Adipocyte (in vitro differentiated cells): ENCODE results near the gene SPEF1.

Experiments used
- DNase-seq: peaks from one replicate; pipeline ENCODE4 v3.0.0-alpha.2; 2015; ENCODE audit warnings: low read depth
- H3K27me3 ChIP-seq: replicated peaks from 2 replicates; pipeline ENCODE4 v1.7.0; 2013; ENCODE audit warnings: mild to moderate bottlenecking, low read length, moderate library complexity; ENCODE audit not compliant: control insufficient read depth, insufficient read depth
- H3K36me3 ChIP-seq: 2 replicates; pipeline ENCODE4 v1.7.0; 2013; ENCODE audit warnings: low read length, mild to moderate bottlenecking, moderate library complexity; ENCODE audit not compliant: control insufficient read depth, insufficient read depth, severe bottlenecking
- H3K4me1 ChIP-seq: 2 replicates; pipeline ENCODE4 v1.7.0; 2013; ENCODE audit warnings: mild to moderate bottlenecking, low read length, moderate library complexity; ENCODE audit not compliant: control insufficient read depth, insufficient read depth
- H3K4me3 ChIP-seq: 2 replicates; pipeline ENCODE4 v1.7.0; 2013; ENCODE audit warnings: mild to moderate bottlenecking, low read length, moderate library complexity
- H3K9ac ChIP-seq: 2 replicates; pipeline ENCODE4 v1.7.0; 2013; ENCODE audit warnings: mild to moderate bottlenecking, low read length, moderate library complexity
- H3K9me3 ChIP-seq: 2 replicates; pipeline ENCODE4 v1.7.0; 2013; ENCODE audit warnings: mild to moderate bottlenecking, low read length, moderate library complexity; ENCODE audit not compliant: control insufficient read depth

SPEF1 gene

DNA sequence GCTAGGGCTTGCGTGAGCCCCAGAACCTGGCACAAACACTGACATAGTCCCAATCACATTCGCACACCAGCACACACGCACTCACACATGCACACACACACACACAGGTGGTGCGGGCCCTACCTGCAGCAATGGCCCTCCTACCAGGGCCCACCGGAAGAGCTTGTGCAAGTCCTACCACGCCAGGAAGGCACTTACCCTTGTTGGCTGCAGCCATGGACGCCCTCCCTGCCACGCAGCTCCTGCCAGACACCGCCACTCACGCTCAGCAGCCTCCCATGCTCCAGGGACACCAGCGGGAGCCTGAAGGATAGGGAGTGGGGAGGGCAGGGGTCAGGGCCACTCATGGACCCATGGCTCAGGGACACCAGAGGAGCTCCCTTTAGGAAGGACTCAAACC lies 21.4 kb downstream of the SPEF1 start:
- no peaks in the 10 kb centered on the region for H3K9me3 ChIP-seq
- H3K36me3 ChIP-seq, result peaks cover 12% of the 10 kb centered on the region
- no peak overlapping the region for H3K4me3 ChIP-seq
- no peak overlapping the region for H3K9ac ChIP-seq
- no peaks in the 10 kb centered on the region for H3K27me3 ChIP-seq
- peaks cover 47% of the 10 kb centered on the region for H3K4me1 ChIP-seq
- no peak for DNase-seq

- Histone ChIP-seq H3K9me3 (no peaks in the 10 kb centered on the region), H3K4me1 (peaks cover 42% of the 10 kb centered on the region), H3K4me3 (no peak overlapping the region), H3K36me3 (peaks cover 13% of the 10 kb centered on the region), H3K27me3 (no peaks in the 10 kb centered on the region), H3K9ac (no peak overlapping the region)
- DNase-seq, result no peak
Measured at GRCh38 chr20:3759316-3759823, 21.9 kb downstream of the SPEF1 start.

DNA sequence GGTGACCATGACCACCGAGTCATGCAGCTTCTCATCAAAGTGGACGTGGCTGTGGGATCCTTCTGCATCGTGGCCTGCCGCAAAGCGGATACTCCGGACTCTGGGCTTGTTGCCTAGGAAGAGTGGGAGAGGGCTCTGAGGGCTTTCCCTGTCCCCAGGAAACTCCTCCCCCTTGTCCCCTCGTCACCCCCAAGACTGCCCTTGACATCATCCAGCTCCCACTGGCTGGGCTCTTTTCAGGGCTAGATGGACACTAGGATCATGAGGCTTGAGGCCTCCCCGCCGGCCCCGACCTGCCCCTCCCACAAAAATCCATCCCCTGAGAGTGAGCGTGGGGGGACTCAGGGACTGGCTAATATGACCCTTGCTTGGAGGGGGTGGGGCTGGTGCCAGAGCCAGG lies 22.7 kb downstream of the SPEF1 start:
- Histone ChIP-seq H3K4me3 (no peak overlapping the region), H3K9ac (no peak overlapping the region), H3K9me3 (no peaks in the 10 kb centered on the region), H3K27me3 (no peaks in the 10 kb centered on the region), H3K36me3 (peaks cover 13% of the 10 kb centered on the region), H3K4me1 (peaks cover 34% of the 10 kb centered on the region)
- no peak for DNase-seq

- Histone ChIP-seq H3K27me3 (no peaks in the 10 kb centered on the region), H3K4me3 (no peak overlapping the region), H3K9ac (no peak overlapping the region), H3K4me1 (peaks cover 33% of the 10 kb centered on the region), H3K9me3 (no peaks in the 10 kb centered on the region), H3K36me3 (peaks cover 13% of the 10 kb centered on the region)
- no peak for DNase-seq
Measured at GRCh38 chr20:3757268-3757667, 24.0 kb downstream of the SPEF1 start.

DNA sequence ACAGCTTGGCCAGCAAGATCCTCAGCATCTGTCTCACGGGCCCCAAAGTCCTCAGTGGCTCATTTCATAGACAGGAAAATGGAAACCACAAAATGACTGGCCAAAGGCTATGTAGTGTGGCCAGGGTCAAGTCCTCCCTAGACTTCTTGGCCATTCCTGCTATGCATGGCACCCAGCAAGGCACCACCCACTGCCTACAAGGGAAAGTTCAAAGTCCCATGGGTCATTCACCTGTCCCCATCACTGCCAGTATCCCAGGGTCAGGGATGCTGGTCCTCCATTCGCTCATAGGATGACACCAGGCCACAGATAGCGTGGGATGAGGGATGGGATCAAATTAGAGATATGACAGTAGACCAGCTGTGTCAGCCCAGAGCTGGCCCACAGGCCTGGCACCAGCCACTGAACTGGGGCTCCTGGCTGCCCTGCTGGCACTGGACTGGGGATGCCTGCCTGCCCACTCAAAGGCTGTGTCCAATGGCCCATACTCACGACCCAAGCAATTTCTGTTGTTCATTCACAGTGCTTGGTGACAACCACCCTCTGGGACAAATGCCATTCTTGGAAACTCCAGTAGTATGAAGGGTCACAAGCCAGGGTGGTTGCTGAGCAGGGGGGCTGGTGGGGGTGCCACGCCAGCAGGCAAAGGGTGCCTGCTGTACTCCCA lies 25.3 kb downstream of the SPEF1 start:
- no peak for DNase-seq
- H3K9ac ChIP-seq, result no peak overlapping the region
- H3K4me1 ChIP-seq, result peaks cover 33% of the 10 kb centered on the region
- H3K9me3 ChIP-seq, result no peaks in the 10 kb centered on the region
- H3K36me3 ChIP-seq, result peaks cover 9% of the 10 kb centered on the region
- H3K27me3 ChIP-seq, result no peaks in the 10 kb centered on the region
- H3K4me3 ChIP-seq, result no peak overlapping the region

DNA sequence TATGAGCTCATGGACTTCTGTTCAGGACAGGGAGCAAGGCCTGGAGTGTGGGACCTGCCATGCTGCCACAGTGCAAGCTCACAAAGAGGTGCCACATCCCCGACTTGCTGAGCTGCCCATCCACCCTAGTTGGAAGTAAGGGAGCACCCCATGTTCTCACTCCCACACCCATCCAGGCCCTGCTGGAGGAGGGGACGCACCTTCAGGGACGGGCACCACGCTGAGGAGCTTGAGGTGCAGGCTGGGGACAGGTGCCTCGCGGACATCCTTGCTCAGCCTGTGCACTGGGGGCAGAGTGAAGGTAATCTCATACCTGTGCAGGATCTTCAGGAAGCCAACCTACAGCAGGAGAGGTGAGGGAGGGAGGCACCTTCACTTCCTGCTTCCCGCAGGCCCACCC lies 26.0 kb downstream of the SPEF1 start:
- no peaks in the 10 kb centered on the region for H3K9me3 ChIP-seq
- H3K9ac ChIP-seq, result no peak overlapping the region
- no peak overlapping the region for H3K4me3 ChIP-seq
- H3K27me3 ChIP-seq, result no peaks in the 10 kb centered on the region
- no peak for DNase-seq
- peaks cover 33% of the 10 kb centered on the region for H3K4me1 ChIP-seq
- H3K36me3 ChIP-seq, result peaks cover 9% of the 10 kb centered on the region

GRCh38 chr20:3754276-3754630 lies 27.0 kb downstream of the SPEF1 start:
- Histone ChIP-seq H3K9ac (peak overlapping the region; percentile 34), H3K4me1 (peaks cover 29% of the 10 kb centered on the region), H3K9me3 (no peaks in the 10 kb centered on the region), H3K27me3 (no peaks in the 10 kb centered on the region), H3K4me3 (no peak overlapping the region), H3K36me3 (peaks cover 9% of the 10 kb centered on the region)
- no peak for DNase-seq

DNA sequence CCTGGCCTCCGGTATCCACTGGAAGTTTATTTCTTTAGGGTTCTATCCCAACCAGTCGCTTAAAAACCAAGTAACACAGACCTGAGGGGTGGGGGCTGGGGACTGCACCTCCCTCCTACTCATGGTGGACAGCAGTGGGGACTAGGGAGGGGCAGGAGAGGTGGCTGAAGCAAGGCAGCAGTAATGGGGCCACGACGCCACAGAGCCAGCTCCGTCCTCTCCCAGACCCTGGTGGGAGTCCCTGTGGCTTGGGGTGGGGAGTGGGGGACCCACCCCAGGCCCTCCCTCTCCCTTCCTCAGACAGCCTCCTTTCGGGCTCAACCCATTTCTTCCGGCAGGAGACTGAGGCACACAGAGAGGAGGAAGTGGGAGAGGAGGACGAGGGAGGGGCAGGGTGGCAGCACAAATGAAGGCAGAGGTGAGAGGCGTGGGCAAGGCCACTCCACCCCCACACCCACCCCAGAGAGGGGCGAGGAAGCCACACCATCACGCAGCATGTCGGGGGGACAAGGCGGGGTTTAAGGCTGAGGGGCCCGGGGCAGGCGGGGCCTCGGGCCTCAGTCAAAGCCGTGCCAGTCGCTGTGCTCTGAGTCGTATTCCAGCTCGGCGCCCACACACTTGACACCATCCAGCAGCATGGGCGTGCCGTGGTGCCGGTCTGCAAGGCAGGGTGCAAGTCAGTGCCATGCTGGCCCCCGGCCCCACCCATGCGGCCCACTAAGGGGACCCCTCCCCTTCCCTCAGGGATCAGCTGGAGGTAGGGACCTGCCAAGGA lies 27.6 kb downstream of the SPEF1 start:
- H3K9ac ChIP-seq, result peak overlapping the region; percentile 34
- H3K4me1 ChIP-seq, result peaks cover 25% of the 10 kb centered on the region
- H3K4me3 ChIP-seq, result no peak overlapping the region
- peaks cover 9% of the 10 kb centered on the region for H3K36me3 ChIP-seq
- no peaks in the 10 kb centered on the region for H3K9me3 ChIP-seq
- no peaks in the 10 kb centered on the region for H3K27me3 ChIP-seq
- DNase-seq, result no peak

DNA sequence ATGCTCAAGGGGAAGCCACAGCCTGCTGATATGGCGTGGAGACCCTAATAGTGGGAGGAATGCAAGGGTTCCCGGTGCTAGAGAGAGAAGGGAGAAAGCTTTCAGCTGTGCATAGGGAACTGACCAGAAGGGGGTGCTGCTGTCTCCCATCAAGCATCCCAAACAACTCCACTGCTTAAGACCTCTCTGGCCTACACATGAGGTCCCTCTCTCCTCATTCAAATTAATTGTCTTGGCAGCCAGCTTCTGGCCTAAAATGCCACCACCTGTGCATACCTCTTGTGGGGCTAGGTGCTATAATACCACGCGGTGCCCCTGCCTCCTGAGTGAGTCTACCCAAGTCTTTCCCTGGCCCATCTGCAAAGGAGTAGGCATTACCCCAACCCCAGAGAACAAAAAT lies 28.1 kb downstream of the SPEF1 start:
- Histone ChIP-seq H3K27me3 (no peaks in the 10 kb centered on the region), H3K9me3 (no peaks in the 10 kb centered on the region), H3K9ac (peak overlapping the region; percentile 34), H3K4me3 (no peak overlapping the region), H3K4me1 (peaks cover 25% of the 10 kb centered on the region), H3K36me3 (peaks cover 9% of the 10 kb centered on the region)
- peak; percentile 75 for DNase-seq

DNA sequence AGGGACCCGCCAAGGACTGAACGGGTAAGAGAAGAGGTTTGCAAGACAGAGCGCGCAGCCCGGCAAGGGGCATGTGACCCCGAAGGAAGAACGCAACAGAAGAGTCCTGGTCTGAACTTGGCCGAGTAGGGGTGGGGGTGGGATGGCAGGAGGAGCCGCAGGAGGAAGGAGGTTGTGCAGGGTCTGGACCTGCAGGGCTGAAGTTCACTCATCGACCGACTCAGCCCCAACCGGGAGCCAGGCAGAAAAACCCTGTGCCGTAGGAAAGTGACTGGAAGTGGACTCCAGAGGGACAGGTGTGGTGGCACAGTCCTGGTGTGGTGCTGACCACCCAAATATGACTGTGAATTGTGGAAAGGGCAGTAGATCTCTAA lies 28.9 kb downstream of the SPEF1 start:
- Histone ChIP-seq H3K27me3 (no peaks in the 10 kb centered on the region), H3K4me3 (no peak overlapping the region), H3K9ac (no peak overlapping the region)

DNA sequence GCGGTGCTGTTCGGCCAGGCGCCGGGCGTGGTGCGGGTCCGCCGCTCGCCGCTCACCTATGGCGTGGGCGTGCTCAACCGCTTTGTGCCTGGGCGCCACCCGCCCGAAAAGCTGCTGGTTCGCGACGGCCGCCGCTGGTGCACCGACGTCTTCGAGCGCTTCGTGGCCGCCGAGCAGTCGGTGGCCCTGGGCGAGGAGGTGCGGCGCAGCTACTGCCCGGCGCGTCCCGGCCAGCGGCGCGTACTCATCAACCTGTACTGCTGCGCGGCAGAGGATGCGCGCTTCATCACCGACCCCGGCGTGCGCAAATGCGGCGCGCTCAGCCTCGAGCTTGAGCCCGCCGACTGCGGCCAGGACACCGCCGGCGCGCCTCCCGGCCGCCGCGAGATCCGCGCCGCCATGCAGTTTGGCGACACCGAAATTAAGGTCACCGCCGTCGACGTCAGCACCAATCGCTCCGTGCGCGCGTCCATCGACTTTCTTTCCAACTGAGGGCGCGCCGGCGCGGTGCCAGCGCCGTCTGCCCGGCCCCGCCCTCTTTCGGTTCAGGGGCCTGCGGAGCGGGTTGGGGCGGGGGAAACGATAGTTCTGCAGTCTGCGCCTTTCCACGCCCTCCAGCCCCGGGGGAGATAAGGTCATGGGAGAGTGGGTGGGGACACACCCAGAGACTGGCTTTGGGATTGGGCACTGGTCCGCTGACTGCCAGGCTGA lies 29.4 kb downstream of the SPEF1 start:
- Histone ChIP-seq H3K9me3 (no peaks in the 10 kb centered on the region), H3K4me3 (no peak overlapping the region), H3K4me1 (peaks cover 12% of the 10 kb centered on the region), H3K9ac (no peak overlapping the region), H3K27me3 (peaks cover 3% of the 10 kb centered on the region), H3K36me3 (peaks cover 9% of the 10 kb centered on the region)
- DNase-seq, result no peak

More for the DNA sequence above, 28.9 kb downstream of the SPEF1 start:
- Histone ChIP-seq H3K9me3 (no peaks in the 10 kb centered on the region), H3K36me3 (peaks cover 9% of the 10 kb centered on the region), H3K4me1 (peaks cover 18% of the 10 kb centered on the region)
- DNase-seq, result no peak
